GM23248 (cell line): ENCODE measurements around the gene KRTAP4-11. TPM values are rescaled to one million over a fixed set of nuclear protein-coding genes. Genes with fewer than 3 reads are reported as not detected.
"Not testable (repeated sequence)": the region's sequence is repeated elsewhere in the genome, so short reads cannot be mapped to it uniquely, and the experiment has no call there.

ENCODE experiments used
- DNase-seq: peaks from one replicate; pipeline ENCODE4 v3.0.0-alpha.2; 2015
- H2AFZ ChIP-seq: fragments of 200-600 bp; sonication (generic); 2 replicates; pipeline ENCODE4 v1.6.1; 2016; ENCODE audit warnings: antibody characterized with exemption
- H3F3A ChIP-seq: fragments of 200-600 bp; sonication (generic); 2 replicates; pipeline ENCODE4 v1.6.1; 2016; ENCODE audit warnings: mild to moderate bottlenecking, antibody characterized with exemption, mixed run types; ENCODE audit not compliant: insufficient read depth
- H3K27ac ChIP-seq: fragments of 200-600 bp; sonication (generic); 2 replicates; pipeline ENCODE4 v1.5.1; 2016; ENCODE audit warnings: mild to moderate bottlenecking
- H3K27me3 ChIP-seq: fragments of 200-600 bp; sonication (generic); replicated peaks from 2 replicates; pipeline ENCODE4 v1.6.1; 2016; ENCODE audit warnings: mild to moderate bottlenecking; ENCODE audit not compliant: insufficient read depth
- H3K36me3 ChIP-seq: fragments of 200-600 bp; sonication (generic); 2 replicates; pipeline ENCODE4 v1.6.1; 2016; ENCODE audit warnings: low read depth, mild to moderate bottlenecking
- H3K4me1 ChIP-seq: fragments of 200-600 bp; sonication (generic); 2 replicates; pipeline ENCODE4 v1.6.1; 2016; ENCODE audit warnings: mild to moderate bottlenecking; ENCODE audit not compliant: insufficient read depth
- H3K4me2 ChIP-seq: fragments of 200-600 bp; sonication (generic); one replicate; pipeline ENCODE4 v1.6.1; 2016; ENCODE audit warnings: mild to moderate bottlenecking; ENCODE audit not compliant: unreplicated experiment
- H3K4me3 ChIP-seq: fragments of 200-600 bp; sonication (generic); 2 replicates; pipeline ENCODE4 v1.5.1; 2016; ENCODE audit warnings: mild to moderate bottlenecking
- H3K79me2 ChIP-seq: fragments of 200-600 bp; sonication (generic); 2 replicates; pipeline ENCODE4 v1.6.1; 2016; ENCODE audit warnings: mild to moderate bottlenecking; ENCODE audit not compliant: insufficient read depth
- H3K9ac ChIP-seq: fragments of 200-600 bp; sonication (generic); 2 replicates; pipeline ENCODE4 v1.6.1; 2016; ENCODE audit warnings: mild to moderate bottlenecking
- H3K9me2 ChIP-seq: fragments of 200-600 bp; sonication (generic); 2 replicates; pipeline ENCODE4 v1.6.1; 2016; ENCODE audit warnings: mixed run types, mild to moderate bottlenecking, moderate library complexity; ENCODE audit not compliant: insufficient read depth
- H3K9me3 ChIP-seq: fragments of 200-600 bp; sonication (generic); one replicate; pipeline ENCODE4 v1.6.1; 2017; ENCODE audit warnings: low read depth
- H4K20me1 ChIP-seq: fragments of 200-600 bp; sonication (generic); 2 replicates; pipeline ENCODE4 v1.6.0; 2016; ENCODE audit not compliant: insufficient read depth
- EZH2 ChIP-seq: fragments of 200-600 bp; sonication (generic); IDR thresholded peaks from 2 replicates; pipeline ENCODE4 v1.6.1; 2018; ENCODE audit warnings: antibody characterized with exemption, mild to moderate bottlenecking; ENCODE audit not compliant: insufficient read depth, poor library complexity, severe bottlenecking
- EZH2phosphoT487 ChIP-seq: fragments of 200-600 bp; sonication (generic); IDR thresholded peaks from 2 replicates; pipeline ENCODE4 v1.6.1; 2018; ENCODE audit warnings: antibody characterized with exemption, moderate library complexity, mild to moderate bottlenecking, low read depth; ENCODE audit not compliant: insufficient read depth
- WGBS, 2 experiments: methylation state at CpG; one replicate each; pipeline ENCODE4 v1.1.6; 2015 to 2017; ENCODE audit warnings: low lambda C conversion rate in 2 of 2, low coverage in 1 of 2; ENCODE audit errors: missing lambda C conversion rate in 2 of 2; 5-methylcytosine and 5-hydroxymethylcytosine counted together
- in situ Hi-C: fragments of 300-500 bp; cut with MboI; formaldehyde crosslinking; loops from 2 replicates; pipeline ENCODE4 v1.15.0; 2020
- polyA plus RNA-seq: library from polyadenylated mRNA; unstranded; fragments of >200 nt; fragmentation: Nextera tagmentation; extraction: Ambion mirVana; gene quantifications from 2 replicates; pipeline ENCODE4 v1.2.1, GENCODE V29; 2016
- total RNA-seq: library from RNA; depleted of rRNA; stranded (reverse); fragments of >200 nt; shearing (Covaris generic); gene quantifications from 2 replicates; pipeline ENCODE4 v1.2.3, GENCODE V29; 2014

Gene KRTAP4-11
- total and polyA plus RNA-seq, 2 experiments from 2014 or later = 0.29 TPM; not detected in 1

DNA sequence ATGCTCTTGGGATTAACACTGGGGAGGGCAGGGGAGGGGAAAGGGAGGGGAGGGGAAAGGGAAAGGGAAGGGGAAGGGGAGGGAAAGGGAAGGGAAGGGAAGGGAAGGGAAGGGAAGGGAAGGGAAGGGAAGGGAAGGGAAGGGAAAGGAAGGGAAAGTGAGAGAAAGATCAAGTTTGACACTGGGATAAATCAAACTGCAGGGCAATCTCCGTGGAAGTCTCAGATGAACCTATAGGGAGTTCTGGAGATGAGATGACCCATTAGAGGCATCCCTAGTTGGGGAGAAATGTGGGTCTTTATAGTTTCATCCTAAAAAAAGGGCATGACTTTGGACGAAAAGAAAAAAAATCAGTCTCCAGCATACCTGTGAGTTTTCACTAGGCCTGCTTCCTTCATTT is 3.6 kb upstream of the KRTAP4-11 start:
- no peak overlapping the region for H3K9ac ChIP-seq
- in situ Hi-C loops = no loop called here
- WGBS, 2 experiments = 66 to 78% methylated on average over 2 of the region's 2 CpGs
- H3K4me2 ChIP-seq = no peak overlapping the region
- TF ChIP-seq EZH2phosphoT487 (no peak), EZH2 (no peak)
- no peak for DNase-seq
- H3K27me3 ChIP-seq = no peaks in the 10 kb centered on the region
- no peak overlapping the region for H3K27ac ChIP-seq
- no peaks in the 10 kb centered on the region for H3K9me2 ChIP-seq
- no peaks in the 10 kb centered on the region for H3K36me3 ChIP-seq
- no peaks in the 10 kb centered on the region for H3K79me2 ChIP-seq
- no peak overlapping the region for H2AFZ ChIP-seq
- no peaks in the 10 kb centered on the region for H4K20me1 ChIP-seq
- H3K9me3 ChIP-seq = no peaks in the 10 kb centered on the region
- peaks cover 7% of the 10 kb centered on the region for H3F3A ChIP-seq
- H3K4me3 ChIP-seq = no peak overlapping the region
- H3K4me1 ChIP-seq = peaks cover 13% of the 10 kb centered on the region

DNA sequence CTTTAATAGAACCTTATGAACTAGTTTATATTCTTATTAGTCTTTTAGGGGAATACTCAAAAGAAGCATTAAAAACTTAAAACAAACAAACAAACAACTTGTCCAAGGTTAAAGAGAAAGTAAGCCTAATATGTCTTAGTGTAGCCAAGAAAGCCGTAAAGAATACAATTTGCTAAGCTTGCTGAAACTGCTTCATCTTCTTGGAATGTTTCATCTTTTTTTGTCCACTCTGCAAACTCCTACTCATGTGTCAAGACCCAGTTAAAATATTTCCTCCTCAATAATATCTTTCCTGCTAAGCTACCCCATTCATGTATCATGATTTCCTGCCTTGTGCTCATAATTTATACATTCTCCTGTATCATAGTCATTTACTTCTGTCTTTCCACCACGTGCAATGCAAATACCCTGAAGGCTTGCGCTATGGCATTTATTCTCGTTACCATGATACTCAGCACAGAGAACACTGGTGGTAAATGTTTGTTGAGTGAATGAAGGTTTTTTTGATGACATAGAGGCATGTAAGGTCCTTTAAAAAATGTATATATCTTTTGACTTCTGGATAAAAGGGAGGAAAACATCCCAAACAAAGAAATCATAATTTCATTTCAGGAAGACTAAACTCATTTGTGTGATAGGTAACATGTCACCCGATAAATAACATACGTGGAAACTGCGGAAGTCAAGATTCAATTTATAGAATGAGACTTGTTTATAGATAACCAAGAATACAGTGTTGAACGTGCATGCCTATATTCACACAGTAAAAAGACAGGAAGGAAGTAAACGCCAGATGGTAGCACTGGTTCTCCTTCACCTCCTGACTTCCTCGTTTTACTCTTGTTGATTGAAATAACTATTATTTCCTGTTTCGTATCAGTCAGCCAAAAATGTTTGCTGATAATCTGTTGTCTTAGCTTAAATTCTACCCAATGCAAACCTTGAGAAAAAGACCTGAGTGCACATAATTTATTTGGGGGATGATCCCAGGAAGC is 1.8 kb upstream of the KRTAP4-11 start:
- H3K36me3 ChIP-seq, in situ Hi-C loops, H3K4me3 ChIP-seq, H2AFZ ChIP-seq, H3K9me2 ChIP-seq, H4K20me1 ChIP-seq, H3K9me3 ChIP-seq, H3K4me2 ChIP-seq, H3K27ac ChIP-seq, H3K27me3 ChIP-seq, H3F3A ChIP-seq, H3K79me2 ChIP-seq, H3K9ac ChIP-seq, DNase-seq: not testable (repeated sequence)
- 65 to 66% methylated on average over 11 of the region's 11 CpGs for WGBS, 2 experiments
- peaks cover 13% of the 10 kb centered on the region for H3K4me1 ChIP-seq

DNA sequence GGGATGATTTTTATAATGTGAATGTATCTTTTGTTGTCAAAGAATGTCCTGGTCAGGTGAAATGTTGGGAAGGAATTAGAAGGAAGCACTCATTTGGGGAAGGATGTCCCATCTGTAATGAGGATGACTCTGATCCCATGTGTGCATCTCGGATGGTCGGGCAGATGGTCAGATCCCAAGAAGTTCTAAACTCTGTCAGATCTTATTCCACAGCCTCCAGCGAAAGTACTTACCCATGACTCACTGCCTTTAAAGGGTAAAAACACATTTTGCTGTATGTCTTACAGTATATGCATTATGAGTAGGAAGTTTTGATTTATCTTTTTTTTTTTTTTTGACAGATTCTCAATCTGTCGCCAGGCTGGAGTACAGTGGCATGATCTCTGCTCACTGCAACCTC is 548 bp upstream of the KRTAP4-11 start:
- H3K27ac ChIP-seq = no peak overlapping the region
- H3F3A ChIP-seq = no peaks in the 10 kb centered on the region; the same call in none of the 2 replicates
- 77 to 82% methylated on average over 4 of the region's 4 CpGs for WGBS, 2 experiments
- H3K4me1 ChIP-seq = peaks cover 6% of the 10 kb centered on the region; the same call in 1 of the 2 replicates
- in situ Hi-C loops = no loop called here
- H3K79me2 ChIP-seq = no peaks in the 10 kb centered on the region
- no peaks in the 10 kb centered on the region for H3K9me2 ChIP-seq
- H3K36me3 ChIP-seq = no peaks in the 10 kb centered on the region
- H4K20me1 ChIP-seq = no peaks in the 10 kb centered on the region
- no peak overlapping the region for H2AFZ ChIP-seq
- no peak overlapping the region for H3K4me2 ChIP-seq
- TF ChIP-seq EZH2phosphoT487 = no peak
- TF ChIP-seq EZH2 = no peak
- DNase-seq = no peak
- no peaks in the 10 kb centered on the region for H3K27me3 ChIP-seq
- H3K9me3 ChIP-seq = no peaks in the 10 kb centered on the region
- no peak overlapping the region for H3K4me3 ChIP-seq
- H3K9ac ChIP-seq = no peak overlapping the region

DNA sequence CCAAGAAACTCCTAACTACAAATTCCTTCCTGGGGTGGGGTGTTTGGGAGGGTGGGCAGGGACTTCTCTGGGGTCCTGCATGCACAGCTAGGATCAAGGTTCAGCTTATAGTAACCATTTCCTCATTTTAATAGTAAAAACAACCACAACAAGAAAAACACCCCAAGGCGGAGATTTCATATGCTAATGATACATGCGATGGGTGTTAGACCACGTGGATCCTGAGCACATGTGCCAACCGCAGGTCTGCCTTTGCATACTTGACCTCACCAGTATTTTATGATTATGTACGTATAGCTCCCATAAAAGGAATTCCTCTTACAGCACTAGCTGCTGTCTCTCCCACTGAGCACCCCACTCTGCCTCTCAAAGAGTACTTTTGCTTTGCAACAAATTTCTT is 1.9 kb downstream of the KRTAP4-11 start:
- no peak for DNase-seq
- in situ Hi-C loops = no loop called here
- Histone ChIP-seq H3K9ac (no peak overlapping the region), H4K20me1 (no peaks in the 10 kb centered on the region), H3K4me3 (no peak overlapping the region), H3K9me2 (no peaks in the 10 kb centered on the region), H3K27me3 (no peaks in the 10 kb centered on the region), H3K9me3 (no peaks in the 10 kb centered on the region), H3K4me2 (no peak overlapping the region), H3F3A (no peaks in the 10 kb centered on the region; the same call in 1 of the 2 replicates), H2AFZ (no peak overlapping the region), H3K36me3 (peaks cover 6% of the 10 kb centered on the region; the same call in 1 of the 2 replicates), H3K4me1 (no peaks in the 10 kb centered on the region), H3K27ac (no peak overlapping the region), H3K79me2 (no peaks in the 10 kb centered on the region)
- TF ChIP-seq EZH2phosphoT487 = no peak
- no peak for TF ChIP-seq EZH2
- 63 to 67% methylated on average over 5 of the region's 5 CpGs for WGBS, 2 experiments
